Vagina (tissue), 2 donors: ENCODE measurements around the gene GLI1. TPM values are rescaled to one million over a fixed set of nuclear protein-coding genes. Genes with fewer than 3 reads are reported as not detected.

Experiments used
- DNase-seq, 2 donors: peaks; one replicate each; pipeline ENCODE4 v3.0.0-alpha.2; 2017; ENCODE audit errors: extremely low spot score in 2 of 2
- H3K27ac ChIP-seq: fragments of 200-600 bp; sonication (generic); one replicate; pipeline ENCODE4 v1.5.1; 2019
- H3K27me3 ChIP-seq: fragments of 200-600 bp; sonication (generic); one replicate; pipeline ENCODE4 v1.5.1; 2019
- H3K36me3 ChIP-seq, 2 donors: fragments of 200-600 bp; sonication (generic); one replicate each; pipeline ENCODE4 v1.5.1; 2017 to 2019
- H3K4me1 ChIP-seq: fragments of 200-600 bp; sonication (generic); one replicate; pipeline ENCODE4 v1.5.1; 2019
- H3K4me3 ChIP-seq, 2 donors: fragments of 200-600 bp; sonication (generic); 1 replicate in 1 of 2; 2 replicates in 1 of 2; pipeline ENCODE4 v1.5.1; 2016 to 2019
- H3K9me3 ChIP-seq: fragments of 200-600 bp; sonication (generic); one replicate; pipeline ENCODE4 v1.5.1; 2019
- CTCF ChIP-seq, 3 experiments: fragments of 450-650 bp in 2 of 3; fragments of 200-600 bp in 1 of 3; sonication (generic) in 1 of 3; IDR thresholded peaks; one replicate each; pipeline ENCODE4 v1.5.1; 2017 to 2019; ENCODE audit warnings: antibody characterized with exemption in 3 of 3, mild to moderate bottlenecking in 2 of 3, moderate library complexity in 2 of 3
- POLR2A ChIP-seq, 2 donors: fragments of 450-650 bp; IDR thresholded peaks; one replicate each; pipeline ENCODE4 v1.6.1; 2017; ENCODE audit warnings: antibody characterized with exemption in 2 of 2, mild to moderate bottlenecking in 2 of 2, moderate library complexity in 2 of 2
- POLR2AphosphoS5 ChIP-seq, 2 donors: sonication (generic); formaldehyde crosslinking; IDR thresholded peaks; one replicate each; pipeline ENCODE4 v1.9.0; 2017; ENCODE audit warnings: antibody characterized with exemption in 2 of 2, mild to moderate bottlenecking in 2 of 2, low read depth in 1 of 2; ENCODE audit not compliant: insufficient read depth in 1 of 2
- intact Hi-C: fragments of 100-400 bp; cut with DNase I; formaldehyde crosslinking; loops from one replicate; pipeline ENCODE4 v1.15.1; 2023
- total RNA-seq: library from RNA; depleted of rRNA; stranded (reverse); fragments of >200 nt; gene quantifications from one replicate; pipeline ENCODE4 v1.2.3, GENCODE V29; 2016

Gene GLI1
- total RNA-seq, 1 donor from 2014 or later = 0.25 TPM

GRCh38 chr12:57460841-57461275, 1.3 kb downstream of the GLI1 start:
- DNase-seq = no peak
- Histone ChIP-seq H3K4me3 (peak overlapping the region; percentile 60 to 72), H3K27me3 (no peaks in the 10 kb centered on the region), H3K4me1 (peaks cover 31% of the 10 kb centered on the region), H3K27ac (peak overlapping the region; percentile 89), H3K36me3 (no peaks in the 10 kb centered on the region), H3K9me3 (no peaks in the 10 kb centered on the region)
- intact Hi-C loops = no loop called here
- no peak for TF ChIP-seq POLR2A (IDR thresholded peaks at IDR 0.05)
- no peak for TF ChIP-seq CTCF (IDR thresholded peaks at IDR 0.05)
- TF ChIP-seq POLR2AphosphoS5 (IDR thresholded peaks at IDR 0.05; ENCODE audit: insufficient read depth in 1 of 2, low read depth in 1 of 2) = no peak

- H3K36me3 ChIP-seq = no peaks in the 10 kb centered on the region
- intact Hi-C loops = no loop called here
- peak in 1 of 2 donors; percentile 18 for TF ChIP-seq POLR2AphosphoS5 (IDR thresholded peaks at IDR 0.05; ENCODE audit: insufficient read depth in 1 of 2, low read depth in 1 of 2)
- no peak for TF ChIP-seq CTCF (IDR thresholded peaks at IDR 0.05)
- H3K4me3 ChIP-seq = peak overlapping the region; percentile 60 to 72
- peak overlapping the region; percentile 89 for H3K27ac ChIP-seq
- H3K9me3 ChIP-seq = no peaks in the 10 kb centered on the region
- peaks cover 31% of the 10 kb centered on the region for H3K4me1 ChIP-seq
- no peaks in the 10 kb centered on the region for H3K27me3 ChIP-seq
- no peak for DNase-seq
Measured at GRCh38 chr12:57461276-57461916, 1.8 kb downstream of the GLI1 start.

- Histone ChIP-seq H3K27me3 (no peaks in the 10 kb centered on the region), H3K36me3 (no peaks in the 10 kb centered on the region), H3K4me3 (peak overlapping the region; percentile 60 to 72), H3K27ac (peak overlapping the region; percentile 89), H3K4me1 (peaks cover 31% of the 10 kb centered on the region), H3K9me3 (no peaks in the 10 kb centered on the region)
- TF ChIP-seq CTCF (IDR thresholded peaks at IDR 0.05) (no peak), POLR2A (IDR thresholded peaks at IDR 0.05) (no peak), POLR2AphosphoS5 (IDR thresholded peaks at IDR 0.05; ENCODE audit: insufficient read depth in 1 of 2, low read depth in 1 of 2) (no peak)
- intact Hi-C loops = no loop called here
- DNase-seq = no peak
Measured at GRCh38 chr12:57461917-57462250, 2.3 kb downstream of the GLI1 start.

- intact Hi-C loops = no loop called here
- no peak for DNase-seq
- H3K36me3 ChIP-seq = no peaks in the 10 kb centered on the region
Measured at GRCh38 chr12:57462251-57462911, 2.8 kb downstream of the GLI1 start.

More at GRCh38 chr12:57462251-57462911, 2.8 kb downstream of the GLI1 start:
- H3K4me1 ChIP-seq = peaks cover 31% of the 10 kb centered on the region
- H3K4me3 ChIP-seq = peak overlapping the region; percentile 60 to 72
- peak overlapping the region; percentile 89 for H3K27ac ChIP-seq
- TF ChIP-seq POLR2A (IDR thresholded peaks at IDR 0.05) = no peak
- peak; percentile 91 to 97 (median 92) for TF ChIP-seq CTCF (IDR thresholded peaks at IDR 0.05)
- TF ChIP-seq POLR2AphosphoS5 (IDR thresholded peaks at IDR 0.05; ENCODE audit: insufficient read depth in 1 of 2, low read depth in 1 of 2) = peak; percentile 44 to 76
- H3K9me3 ChIP-seq = no peaks in the 10 kb centered on the region
- H3K27me3 ChIP-seq = no peaks in the 10 kb centered on the region
